Activated naive CD8-positive, alpha-beta T cell treated with anti-CD3 and anti-CD28 coated beads, Interleukin-2, amount 50 U/mL, for 24 hours (primary cell): ENCODE results near the gene PNMA1.
A peak's percentile ranks its signal among the peaks of the same experiment; 100 is the strongest.

Experiments
- ATAC-seq: fragments of 150-1000 bp; cut with Tn5 transposase; one replicate; pipeline ENCODE4 v1.10.0; 2021
- DNase-seq: peaks from one replicate; pipeline ENCODE4 v3.0.0; 2021
- H3K27ac Mint-ChIP-seq: one replicate; pipeline ENCODE4 v1.8.0; 2021; ENCODE audit warnings: mild to moderate bottlenecking, mixed read lengths
- H3K27me3 Mint-ChIP-seq: one replicate; pipeline ENCODE4 v1.8.0; 2021; ENCODE audit warnings: mixed read lengths
- H3K36me3 Mint-ChIP-seq: one replicate; pipeline ENCODE4 v1.8.0; 2021; ENCODE audit warnings: low read depth, mixed read lengths
- H3K4me1 Mint-ChIP-seq: one replicate; pipeline ENCODE4 v1.8.0; 2021; ENCODE audit warnings: mixed read lengths
- H3K4me3 Mint-ChIP-seq: one replicate; pipeline ENCODE4 v1.8.0; 2021; ENCODE audit warnings: mild to moderate bottlenecking, moderate library complexity, mixed read lengths
- H3K9me3 Mint-ChIP-seq: one replicate; pipeline ENCODE4 v1.8.0; 2021; ENCODE audit warnings: mixed read lengths

The PNMA1 gene

GRCh38 chr14:73744175-73744867 is 30.1 kb upstream of the PNMA1 start:
- Mint-ChIP-seq H3K4me3 (peak overlapping the region; percentile 80), H3K4me1 (peaks cover 97% of the 10 kb centered on the region), H3K27me3 (no peaks in the 10 kb centered on the region), H3K27ac (peak overlapping the region; percentile 97), H3K9me3 (no peaks in the 10 kb centered on the region), H3K36me3 (peaks cover 7% of the 10 kb centered on the region)
- ATAC-seq (no peak), DNase-seq (no peak)

- peak; percentile 67 for DNase-seq
- Mint-ChIP-seq H3K36me3 (peaks cover 7% of the 10 kb centered on the region), H3K9me3 (no peaks in the 10 kb centered on the region), H3K4me3 (peak overlapping the region; percentile 80), H3K27ac (peak overlapping the region; percentile 97), H3K27me3 (no peaks in the 10 kb centered on the region), H3K4me1 (peaks cover 88% of the 10 kb centered on the region)
- peak; percentile 35 for ATAC-seq
Observed at GRCh38 chr14:73743431-73743931, 29.3 kb upstream of the PNMA1 start.

- Mint-ChIP-seq H3K36me3 (peaks cover 7% of the 10 kb centered on the region), H3K4me1 (peaks cover 80% of the 10 kb centered on the region), H3K27ac (peak overlapping the region; percentile 97), H3K4me3 (peak overlapping the region; percentile 80), H3K9me3 (no peaks in the 10 kb centered on the region), H3K27me3 (no peaks in the 10 kb centered on the region)
- ATAC-seq (peak; percentile 60), DNase-seq (peak; percentile 63)
Observed at GRCh38 chr14:73742520-73743238, 28.5 kb upstream of the PNMA1 start.

- Mint-ChIP-seq H3K4me3 (peak overlapping the region; percentile 80), H3K4me1 (peaks cover 74% of the 10 kb centered on the region), H3K9me3 (no peaks in the 10 kb centered on the region), H3K36me3 (peaks cover 9% of the 10 kb centered on the region), H3K27ac (peak overlapping the region; percentile 97), H3K27me3 (no peaks in the 10 kb centered on the region)
- DNase-seq (peak; percentile 54), ATAC-seq (peak; percentile 31)
Observed at GRCh38 chr14:73741876-73742519, 27.8 kb upstream of the PNMA1 start.

- peak overlapping the region; percentile 80 for H3K4me3 Mint-ChIP-seq
- peak; percentile 77 for DNase-seq
- ATAC-seq: peak; percentile 79
- peak overlapping the region; percentile 97 for H3K27ac Mint-ChIP-seq
- no peaks in the 10 kb centered on the region for H3K27me3 Mint-ChIP-seq
- no peaks in the 10 kb centered on the region for H3K9me3 Mint-ChIP-seq
- H3K4me1 Mint-ChIP-seq: peaks cover 68% of the 10 kb centered on the region
- H3K36me3 Mint-ChIP-seq: peaks cover 13% of the 10 kb centered on the region
Observed at GRCh38 chr14:73741386-73741875, 27.2 kb upstream of the PNMA1 start.

- Mint-ChIP-seq H3K36me3 (peaks cover 15% of the 10 kb centered on the region), H3K4me3 (peak overlapping the region; percentile 80), H3K4me1 (peaks cover 61% of the 10 kb centered on the region), H3K27me3 (no peaks in the 10 kb centered on the region), H3K9me3 (no peaks in the 10 kb centered on the region), H3K27ac (peak overlapping the region; percentile 97)
- DNase-seq (no peak), ATAC-seq (no peak)
Observed at GRCh38 chr14:73740618-73741326, 26.6 kb upstream of the PNMA1 start.

GRCh38 chr14:73739899-73740617 is 25.9 kb upstream of the PNMA1 start:
- peak overlapping the region; percentile 97 for H3K27ac Mint-ChIP-seq
- DNase-seq: no peak
- peaks cover 19% of the 10 kb centered on the region for H3K36me3 Mint-ChIP-seq
- H3K9me3 Mint-ChIP-seq: no peaks in the 10 kb centered on the region
- H3K27me3 Mint-ChIP-seq: no peaks in the 10 kb centered on the region
- peaks cover 54% of the 10 kb centered on the region for H3K4me1 Mint-ChIP-seq
- no peak for ATAC-seq
- H3K4me3 Mint-ChIP-seq: no peak overlapping the region

- DNase-seq (no peak), ATAC-seq (no peak)
- Mint-ChIP-seq H3K4me1 (peaks cover 47% of the 10 kb centered on the region), H3K4me3 (no peak overlapping the region), H3K27ac (no peak overlapping the region), H3K36me3 (peaks cover 26% of the 10 kb centered on the region), H3K27me3 (no peaks in the 10 kb centered on the region), H3K9me3 (no peaks in the 10 kb centered on the region)
Observed at GRCh38 chr14:73739174-73739898, 25.2 kb upstream of the PNMA1 start.

- ATAC-seq (no peak), DNase-seq (no peak)
- Mint-ChIP-seq H3K4me1 (peaks cover 40% of the 10 kb centered on the region), H3K4me3 (no peak overlapping the region), H3K27me3 (no peaks in the 10 kb centered on the region), H3K27ac (no peak overlapping the region), H3K36me3 (peaks cover 30% of the 10 kb centered on the region), H3K9me3 (no peaks in the 10 kb centered on the region)
Observed at GRCh38 chr14:73738518-73739173, 24.5 kb upstream of the PNMA1 start.

- no peak overlapping the region for H3K27ac Mint-ChIP-seq
- H3K27me3 Mint-ChIP-seq: no peaks in the 10 kb centered on the region
- ATAC-seq: no peak
- DNase-seq: no peak
- H3K9me3 Mint-ChIP-seq: no peaks in the 10 kb centered on the region
- H3K4me1 Mint-ChIP-seq: peaks cover 22% of the 10 kb centered on the region
- H3K36me3 Mint-ChIP-seq: peaks cover 32% of the 10 kb centered on the region
- H3K4me3 Mint-ChIP-seq: no peak overlapping the region
Observed at GRCh38 chr14:73736842-73737241, 22.7 kb upstream of the PNMA1 start.

- Mint-ChIP-seq H3K4me3 (no peak overlapping the region), H3K36me3 (peaks cover 65% of the 10 kb centered on the region), H3K27ac (no peak overlapping the region), H3K9me3 (no peaks in the 10 kb centered on the region), H3K27me3 (no peaks in the 10 kb centered on the region), H3K4me1 (peaks cover 19% of the 10 kb centered on the region)
- ATAC-seq (no peak), DNase-seq (no peak)
Observed at GRCh38 chr14:73732006-73732405, 17.8 kb upstream of the PNMA1 start.

GRCh38 chr14:73731111-73731510 is 16.9 kb upstream of the PNMA1 start:
- peaks cover 22% of the 10 kb centered on the region for H3K4me1 Mint-ChIP-seq
- ATAC-seq: no peak
- peak overlapping the region; percentile 52 for H3K27ac Mint-ChIP-seq
- no peak for DNase-seq
- peaks cover 61% of the 10 kb centered on the region for H3K36me3 Mint-ChIP-seq
- no peaks in the 10 kb centered on the region for H3K27me3 Mint-ChIP-seq
- no peak overlapping the region for H3K4me3 Mint-ChIP-seq
- H3K9me3 Mint-ChIP-seq: no peaks in the 10 kb centered on the region
